Fibroblast of skin of abdomen (primary cell): ENCODE data around the gene ASXL2.

Experiments
- DNase-seq: peaks from one replicate; pipeline ENCODE4 v3.0.0-alpha.2; 2013

ASXL2 gene

GRCh38 chr2:25797620-25798488 is 80.4 kb downstream of the ASXL2 start:
- DNase-seq, result no peak

GRCh38 chr2:25794544-25795276 is 83.6 kb downstream of the ASXL2 start:
- DNase-seq, result no peak

GRCh38 chr2:25790074-25790790 is 88.1 kb downstream of the ASXL2 start:
- no peak for DNase-seq

GRCh38 chr2:25788457-25788856 is 89.8 kb downstream of the ASXL2 start:
- no peak for DNase-seq

- DNase-seq, result no peak
Observed at GRCh38 chr2:25787020-25787419, 91.3 kb downstream of the ASXL2 start.

- DNase-seq, result no peak
Observed at GRCh38 chr2:25784404-25784803, 93.9 kb downstream of the ASXL2 start.

- DNase-seq, result no peak
Observed at GRCh38 chr2:25777077-25777476, 101.2 kb downstream of the ASXL2 start.

GRCh38 chr2:25772078-25772477 is 106.2 kb downstream of the ASXL2 start:
- DNase-seq, result no peak

GRCh38 chr2:25763575-25763974 is 114.7 kb downstream of the ASXL2 start:
- no peak for DNase-seq

GRCh38 chr2:25760297-25760696 is 118.0 kb downstream of the ASXL2 start:
- no peak for DNase-seq

- DNase-seq, result no peak
Observed at GRCh38 chr2:25758348-25758747, 119.9 kb downstream of the ASXL2 start.

- DNase-seq, result no peak
Observed at GRCh38 chr2:25757906-25758305, 120.4 kb downstream of the ASXL2 start.

- no peak for DNase-seq
Observed at GRCh38 chr2:25756536-25756935, 121.8 kb downstream of the ASXL2 start.

- DNase-seq, result no peak
Observed at GRCh38 chr2:25749676-25750075, 128.6 kb downstream of the ASXL2 start.

GRCh38 chr2:25744055-25744454 is 134.2 kb downstream of the ASXL2 start:
- DNase-seq, result no peak

- no peak for DNase-seq
Observed at GRCh38 chr2:25743132-25743830, 135.0 kb downstream of the ASXL2 start.

GRCh38 chr2:25742501-25742900 is 135.8 kb downstream of the ASXL2 start:
- DNase-seq, result no peak

GRCh38 chr2:25740810-25741381 is 137.4 kb downstream of the ASXL2 start:
- peak; percentile 44 for DNase-seq

GRCh38 chr2:25738383-25739343 is 139.6 kb downstream of the ASXL2 start:
- no peak for DNase-seq

- DNase-seq, result no peak
Observed at GRCh38 chr2:25736899-25737515, 141.3 kb downstream of the ASXL2 start.

- no peak for DNase-seq
Observed at GRCh38 chr2:25735835-25736234, 142.5 kb downstream of the ASXL2 start.
